ENCODE data around the gene DNMT3A. TPM values are rescaled to one million over a fixed set of nuclear protein-coding genes. Genes with fewer than 3 reads are reported as not detected.

DNMT3A gene
- polyA plus RNA-seq, 2 donors: 5.0 to 7.3 TPM

DNA sequence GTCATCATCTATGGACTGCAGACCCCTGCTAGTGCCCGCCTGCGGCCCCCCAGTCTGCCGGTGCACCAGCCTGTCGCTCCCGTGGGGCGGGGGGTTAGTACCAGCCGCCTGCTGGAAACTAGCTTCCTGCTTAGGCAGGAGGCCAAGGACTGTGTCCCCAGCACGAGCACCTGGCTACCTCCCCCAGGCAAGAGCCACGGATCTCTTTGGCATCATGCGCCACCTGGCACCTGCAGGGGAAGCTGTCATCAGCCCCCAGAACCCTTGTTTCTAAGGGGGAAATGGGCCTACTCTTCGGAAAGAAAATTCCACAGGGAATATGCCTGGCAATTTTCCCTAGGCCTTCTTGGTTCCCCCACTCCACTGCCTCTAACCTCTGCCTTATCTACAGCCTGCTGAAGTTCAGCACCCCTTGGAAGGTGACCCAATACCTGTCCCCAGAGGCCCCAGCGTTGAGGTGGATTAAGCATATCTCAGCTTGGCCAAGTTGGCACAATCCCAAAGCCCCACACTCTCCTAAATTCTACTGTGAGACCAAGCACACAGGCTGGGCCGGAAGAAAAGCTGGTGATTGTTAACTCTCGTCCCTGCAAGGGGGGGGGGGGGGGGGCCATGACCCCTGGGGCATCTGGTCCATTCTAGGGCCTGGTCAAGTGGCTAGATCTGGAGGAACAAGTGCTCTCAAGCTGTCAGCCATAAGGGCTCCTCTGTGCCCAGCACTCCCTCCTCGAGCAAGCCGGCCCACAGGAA is 111.4 kb downstream of the DNMT3A start:
- H3K36me3 ChIP-seq (ENCODE audit: control insufficient read depth in 2 of 2, insufficient read depth in 2 of 2, low read length in 1 of 2): peaks cover 0 to 11% of the 10 kb centered on the region in 2 donors
- H3K4me1 ChIP-seq (ENCODE audit: control insufficient read depth in 2 of 2, insufficient read depth in 2 of 2, low read length in 1 of 2): peaks cover 0 to 5% of the 10 kb centered on the region in 2 donors
- H3K27me3 ChIP-seq (ENCODE audit: control insufficient read depth in 1 of 2, insufficient read depth in 2 of 2, low read length in 2 of 2): no peaks in the 10 kb centered on the region
- no peak overlapping the region for H3K27ac ChIP-seq (ENCODE audit: low read depth in 2 of 2, low read length in 1 of 2)
- 61 to 62% methylated on average over 14 to 16 of the region's 16 CpGs for WGBS, 2 donors
- H3K4me3 ChIP-seq (ENCODE audit: low read depth in 1 of 2, low read length in 2 of 2): no peak overlapping the region
- no peaks in the 10 kb centered on the region for H3K9me3 ChIP-seq (ENCODE audit: control insufficient read depth in 2 of 2, insufficient read depth in 1 of 2, low read depth in 1 of 2, low read length in 1 of 2)

GRCh38 chr2:25229279-25230197 is 112.2 kb downstream of the DNMT3A start:
- 68% methylated on average over 15 of the region's 15 CpGs for WGBS, 2 donors
- H3K4me1 ChIP-seq (ENCODE audit: control insufficient read depth in 2 of 2, insufficient read depth in 2 of 2, low read length in 1 of 2): peaks cover 0 to 5% of the 10 kb centered on the region in 2 donors
- peak overlapping the region; percentile 11 to 27 for H3K27ac ChIP-seq (ENCODE audit: low read depth in 2 of 2, low read length in 1 of 2)
- peaks cover 0 to 11% of the 10 kb centered on the region in 2 donors for H3K36me3 ChIP-seq (ENCODE audit: control insufficient read depth in 2 of 2, insufficient read depth in 2 of 2, low read length in 1 of 2)
- no peaks in the 10 kb centered on the region for H3K27me3 ChIP-seq (ENCODE audit: control insufficient read depth in 1 of 2, insufficient read depth in 2 of 2, low read length in 2 of 2)
- no peaks in the 10 kb centered on the region for H3K9me3 ChIP-seq (ENCODE audit: control insufficient read depth in 2 of 2, insufficient read depth in 1 of 2, low read depth in 1 of 2, low read length in 1 of 2)
- H3K4me3 ChIP-seq (ENCODE audit: low read depth in 1 of 2, low read length in 2 of 2): no peak overlapping the region

DNA sequence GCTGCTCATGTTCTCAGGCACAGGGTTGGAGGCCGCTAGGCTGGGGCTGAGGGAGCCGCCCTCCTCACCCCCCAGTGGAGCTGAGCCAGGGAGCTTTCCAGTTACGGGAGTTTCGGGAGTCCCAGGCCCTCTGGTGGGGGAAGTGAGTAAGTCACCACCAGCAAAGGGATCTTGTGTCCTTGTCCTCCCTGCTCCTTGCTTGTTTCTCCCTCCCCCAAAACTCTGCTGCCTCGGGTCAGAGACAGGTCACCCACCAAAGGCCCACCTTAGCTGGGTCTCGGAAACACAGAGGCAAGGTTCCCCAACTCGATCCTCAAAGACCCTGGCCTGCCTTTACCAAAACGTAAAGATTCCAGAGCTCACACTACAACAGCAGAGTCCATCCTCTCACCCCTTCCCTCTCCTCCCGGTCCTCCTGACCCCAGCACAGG is 112.9 kb downstream of the DNMT3A start:
- Histone ChIP-seq H3K36me3 (ENCODE audit: control insufficient read depth in 2 of 2, insufficient read depth in 2 of 2, low read length in 1 of 2) (peaks cover 0 to 8% of the 10 kb centered on the region in 2 donors), H3K4me3 (ENCODE audit: low read depth in 1 of 2, low read length in 2 of 2) (no peak overlapping the region), H3K27ac (ENCODE audit: low read depth in 2 of 2, low read length in 1 of 2) (peak overlapping the region in 1 of 2 donors; percentile 27), H3K27me3 (ENCODE audit: control insufficient read depth in 1 of 2, insufficient read depth in 2 of 2, low read length in 2 of 2) (no peaks in the 10 kb centered on the region), H3K9me3 (ENCODE audit: control insufficient read depth in 2 of 2, insufficient read depth in 1 of 2, low read depth in 1 of 2, low read length in 1 of 2) (no peaks in the 10 kb centered on the region), H3K4me1 (ENCODE audit: control insufficient read depth in 2 of 2, insufficient read depth in 2 of 2, low read length in 1 of 2) (peaks cover 0 to 5% of the 10 kb centered on the region in 2 donors)
- 18 to 20% methylated on average over 9 of the region's 9 CpGs for WGBS, 2 donors

DNA sequence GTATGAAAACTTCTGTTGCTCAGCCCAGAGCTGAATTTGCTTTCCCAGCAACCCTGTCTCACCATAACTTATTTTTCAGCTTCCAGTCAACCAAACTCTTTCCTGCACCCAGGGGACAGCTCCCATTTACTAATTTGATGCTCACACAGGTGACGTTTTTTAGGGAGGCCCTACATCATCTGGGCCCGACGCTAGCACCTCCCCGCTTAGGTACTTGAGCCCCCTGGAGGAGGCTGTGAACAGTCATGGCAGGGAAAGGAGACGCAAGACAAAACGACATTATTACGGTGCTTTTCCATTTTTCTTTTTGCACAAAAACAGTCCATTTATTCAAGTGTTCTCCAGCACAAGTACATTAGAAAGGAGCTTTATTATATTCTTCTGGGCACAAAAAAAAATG is 114.1 kb downstream of the DNMT3A start:
- WGBS, 2 donors: 87 to 92% methylated on average over 7 of the region's 7 CpGs
- Histone ChIP-seq H3K27ac (ENCODE audit: low read depth in 2 of 2, low read length in 1 of 2) (no peak overlapping the region), H3K4me3 (ENCODE audit: low read depth in 1 of 2, low read length in 2 of 2) (no peak overlapping the region), H3K4me1 (ENCODE audit: control insufficient read depth in 2 of 2, insufficient read depth in 2 of 2, low read length in 1 of 2) (peaks cover 0 to 5% of the 10 kb centered on the region in 2 donors), H3K27me3 (ENCODE audit: control insufficient read depth in 1 of 2, insufficient read depth in 2 of 2, low read length in 2 of 2) (no peaks in the 10 kb centered on the region), H3K9me3 (ENCODE audit: control insufficient read depth in 2 of 2, insufficient read depth in 1 of 2, low read depth in 1 of 2, low read length in 1 of 2) (no peaks in the 10 kb centered on the region), H3K36me3 (ENCODE audit: control insufficient read depth in 2 of 2, insufficient read depth in 2 of 2, low read length in 1 of 2) (peaks cover 0 to 2% of the 10 kb centered on the region in 2 donors)

DNA sequence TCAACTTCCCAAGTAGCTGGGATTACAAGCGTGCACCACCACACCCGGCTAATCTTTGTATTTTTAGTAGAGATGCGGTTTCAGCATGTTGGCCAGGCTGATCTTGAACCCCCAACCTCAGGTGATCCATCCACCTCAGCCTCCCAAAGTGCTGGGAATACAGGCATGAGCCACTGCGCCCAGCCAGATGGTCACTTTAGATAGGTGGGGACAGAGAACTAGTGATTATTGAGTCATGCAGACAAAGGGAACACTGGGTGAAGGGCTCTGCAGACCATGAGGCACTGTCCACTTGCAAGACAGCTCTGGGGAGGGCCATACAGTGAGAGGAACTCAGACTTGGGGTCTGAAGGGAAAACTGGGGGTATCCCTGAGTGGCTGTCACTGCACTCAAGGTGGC is 114.9 kb downstream of the DNMT3A start:
- Histone ChIP-seq H3K4me3 (ENCODE audit: low read depth in 1 of 2, low read length in 2 of 2) (no peak overlapping the region), H3K27ac (ENCODE audit: low read depth in 2 of 2, low read length in 1 of 2) (no peak overlapping the region), H3K27me3 (ENCODE audit: control insufficient read depth in 1 of 2, insufficient read depth in 2 of 2, low read length in 2 of 2) (no peaks in the 10 kb centered on the region), H3K4me1 (ENCODE audit: control insufficient read depth in 2 of 2, insufficient read depth in 2 of 2, low read length in 1 of 2) (peaks cover 0 to 5% of the 10 kb centered on the region in 2 donors), H3K36me3 (ENCODE audit: control insufficient read depth in 2 of 2, insufficient read depth in 2 of 2, low read length in 1 of 2) (no peaks in the 10 kb centered on the region), H3K9me3 (ENCODE audit: control insufficient read depth in 2 of 2, insufficient read depth in 1 of 2, low read depth in 1 of 2, low read length in 1 of 2) (no peaks in the 10 kb centered on the region)
- 93% methylated on average over 4 of the region's 4 CpGs for WGBS, 2 donors

GRCh38 chr2:25222477-25223121 is 119.1 kb downstream of the DNMT3A start:
- H3K27me3 ChIP-seq (ENCODE audit: control insufficient read depth in 1 of 2, insufficient read depth in 2 of 2, low read length in 2 of 2): no peaks in the 10 kb centered on the region
- 72 to 76% methylated on average over 5 of the region's 5 CpGs for WGBS, 2 donors
- H3K9me3 ChIP-seq (ENCODE audit: control insufficient read depth in 2 of 2, insufficient read depth in 1 of 2, low read depth in 1 of 2, low read length in 1 of 2): no peaks in the 10 kb centered on the region
- no peaks in the 10 kb centered on the region for H3K36me3 ChIP-seq (ENCODE audit: control insufficient read depth in 2 of 2, insufficient read depth in 2 of 2, low read length in 1 of 2)
- peaks cover 0 to 2% of the 10 kb centered on the region in 2 donors for H3K4me1 ChIP-seq (ENCODE audit: control insufficient read depth in 2 of 2, insufficient read depth in 2 of 2, low read length in 1 of 2)
- H3K4me3 ChIP-seq (ENCODE audit: low read depth in 1 of 2, low read length in 2 of 2): no peak overlapping the region
- H3K27ac ChIP-seq (ENCODE audit: low read depth in 2 of 2, low read length in 1 of 2): no peak overlapping the region

DNA sequence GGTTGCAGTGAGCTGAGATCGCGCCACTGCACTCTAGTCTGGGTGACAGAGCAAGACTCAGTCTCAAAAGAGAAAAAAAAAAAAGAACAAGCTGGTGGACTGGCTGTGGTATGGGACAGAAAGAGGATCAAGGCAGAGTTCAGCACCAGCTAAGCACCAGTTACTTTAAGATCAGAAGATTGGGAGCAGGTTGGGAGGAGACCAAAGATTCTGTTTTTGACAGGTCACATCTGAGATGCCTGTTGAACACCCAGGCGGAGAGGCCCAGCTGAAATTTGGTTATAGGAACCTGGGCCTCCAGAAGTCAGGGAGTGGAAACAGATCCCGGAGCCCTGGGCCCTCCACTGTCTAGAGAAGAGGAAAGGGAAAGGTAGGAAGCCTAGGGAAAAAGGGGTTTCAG is 120.1 kb downstream of the DNMT3A start:
- no peaks in the 10 kb centered on the region for H3K9me3 ChIP-seq (ENCODE audit: control insufficient read depth in 2 of 2, insufficient read depth in 1 of 2, low read depth in 1 of 2, low read length in 1 of 2)
- 92 to 96% methylated on average over 4 of the region's 4 CpGs for WGBS, 2 donors

GRCh38 chr2:25220313-25220712 is 121.4 kb downstream of the DNMT3A start:
- H3K4me1 ChIP-seq (ENCODE audit: control insufficient read depth in 2 of 2, insufficient read depth in 2 of 2, low read length in 1 of 2): peaks cover 0 to 2% of the 10 kb centered on the region in 2 donors
- no peaks in the 10 kb centered on the region for H3K9me3 ChIP-seq (ENCODE audit: control insufficient read depth in 2 of 2, insufficient read depth in 1 of 2, low read depth in 1 of 2, low read length in 1 of 2)
- 85 to 88% methylated on average over 3 of the region's 3 CpGs for WGBS, 2 donors
- H3K36me3 ChIP-seq (ENCODE audit: control insufficient read depth in 2 of 2, insufficient read depth in 2 of 2, low read length in 1 of 2): no peaks in the 10 kb centered on the region
- no peak overlapping the region for H3K4me3 ChIP-seq (ENCODE audit: low read depth in 1 of 2, low read length in 2 of 2)
- no peaks in the 10 kb centered on the region for H3K27me3 ChIP-seq (ENCODE audit: control insufficient read depth in 1 of 2, insufficient read depth in 2 of 2, low read length in 2 of 2)
- no peak overlapping the region for H3K27ac ChIP-seq (ENCODE audit: low read depth in 2 of 2, low read length in 1 of 2)

More for the DNA sequence above, 120.1 kb downstream of the DNMT3A start:
- Histone ChIP-seq H3K27ac (ENCODE audit: low read depth in 2 of 2, low read length in 1 of 2) (no peak overlapping the region), H3K4me3 (ENCODE audit: low read depth in 1 of 2, low read length in 2 of 2) (no peak overlapping the region), H3K4me1 (ENCODE audit: control insufficient read depth in 2 of 2, insufficient read depth in 2 of 2, low read length in 1 of 2) (peaks cover 0 to 2% of the 10 kb centered on the region in 2 donors), H3K36me3 (ENCODE audit: control insufficient read depth in 2 of 2, insufficient read depth in 2 of 2, low read length in 1 of 2) (no peaks in the 10 kb centered on the region), H3K27me3 (ENCODE audit: control insufficient read depth in 1 of 2, insufficient read depth in 2 of 2, low read length in 2 of 2) (no peaks in the 10 kb centered on the region)

DNA sequence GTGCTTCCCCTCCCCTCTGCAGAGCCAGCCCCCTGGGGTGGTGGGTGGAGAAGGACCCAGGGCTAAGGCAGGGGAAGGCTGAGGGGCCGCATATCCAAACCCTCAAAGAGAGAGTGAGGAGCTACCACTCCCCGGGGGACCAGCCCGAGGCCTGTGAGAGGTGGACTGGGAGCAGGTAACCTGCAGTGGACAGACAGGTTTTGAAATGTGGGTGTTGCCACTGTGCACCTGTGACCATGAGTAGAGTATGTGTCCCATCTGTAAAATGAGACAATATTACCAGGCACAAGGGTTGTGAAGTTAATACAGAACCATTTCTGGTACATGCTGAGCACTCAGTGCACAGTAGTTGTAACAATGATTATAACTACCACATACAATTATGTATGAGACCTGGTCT is 122.1 kb downstream of the DNMT3A start:
- Histone ChIP-seq H3K4me3 (ENCODE audit: low read depth in 1 of 2, low read length in 2 of 2) (no peak overlapping the region), H3K27me3 (ENCODE audit: control insufficient read depth in 1 of 2, insufficient read depth in 2 of 2, low read length in 2 of 2) (no peaks in the 10 kb centered on the region), H3K4me1 (ENCODE audit: control insufficient read depth in 2 of 2, insufficient read depth in 2 of 2, low read length in 1 of 2) (peaks cover 0 to 2% of the 10 kb centered on the region in 2 donors), H3K9me3 (ENCODE audit: control insufficient read depth in 2 of 2, insufficient read depth in 1 of 2, low read depth in 1 of 2, low read length in 1 of 2) (no peaks in the 10 kb centered on the region), H3K36me3 (ENCODE audit: control insufficient read depth in 2 of 2, insufficient read depth in 2 of 2, low read length in 1 of 2) (no peaks in the 10 kb centered on the region), H3K27ac (ENCODE audit: low read depth in 2 of 2, low read length in 1 of 2) (no peak overlapping the region)
- WGBS, 2 donors: 76 to 81% methylated on average over 3 of the region's 3 CpGs
